Erythroblast (primary cell): ENCODE results near the gene VPS39.

Experiments
- GATA1 ChIP-seq: IDR thresholded peaks from 2 replicates; pipeline ENCODE4 v1.6.1; 2011; ENCODE audit warnings: low read depth, mild to moderate bottlenecking, control low read depth, low read length, moderate library complexity
- POLR2A ChIP-seq: IDR thresholded peaks from 2 replicates; pipeline ENCODE4 v1.6.1; 2011; ENCODE audit warnings: mild to moderate bottlenecking, low read length

DNA sequence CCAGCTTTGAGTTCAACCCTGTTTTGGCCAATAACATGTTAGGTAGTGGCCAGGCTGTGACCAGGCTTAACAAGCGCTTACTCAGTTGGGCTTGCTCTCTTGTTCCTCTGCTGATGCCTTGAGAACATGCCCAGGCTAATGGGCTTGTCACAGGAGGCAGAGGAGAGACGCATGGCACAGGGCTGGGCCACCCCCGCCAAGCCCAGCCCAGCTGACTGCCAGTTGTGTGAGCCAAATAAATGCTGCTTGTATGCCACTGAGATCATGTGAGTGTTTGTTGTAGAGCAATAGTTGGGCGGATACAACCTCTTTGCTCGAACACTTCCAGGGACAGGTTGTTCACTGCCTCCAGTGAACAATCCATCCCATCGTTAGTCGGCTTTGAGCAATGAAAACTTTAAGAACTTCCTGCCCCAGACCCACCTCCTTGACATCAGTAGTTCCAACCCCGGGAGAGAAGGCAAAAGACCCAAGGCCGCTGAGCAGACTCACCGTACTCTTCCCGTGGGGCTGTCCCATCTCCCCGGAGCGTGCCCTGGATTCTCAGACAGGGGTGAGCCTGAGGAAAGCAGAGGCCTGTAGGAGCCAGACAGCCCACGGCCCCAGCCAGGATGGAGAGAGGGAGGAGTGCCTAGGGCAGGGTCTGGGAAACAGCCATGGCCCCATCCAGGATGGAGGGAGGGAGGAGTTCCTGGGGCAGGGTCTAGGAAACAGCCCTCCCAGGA, 55.7 kb downstream of the VPS39 start:
- TF ChIP-seq POLR2A: no peak
- TF ChIP-seq GATA1: no peak
